Amygdala (tissue), 56 donors: ENCODE data around the gene ZBTB45.
"Not testable (repeated sequence)": the region's sequence is repeated elsewhere in the genome, so short reads cannot be mapped to it uniquely, and the experiment has no call there.

Experiments
- DNase-seq, 56 donors: peaks; one replicate each; lab custom pipeline; 2025; lab: John Stamatoyannopoulos, UW

ZBTB45 gene

DNA sequence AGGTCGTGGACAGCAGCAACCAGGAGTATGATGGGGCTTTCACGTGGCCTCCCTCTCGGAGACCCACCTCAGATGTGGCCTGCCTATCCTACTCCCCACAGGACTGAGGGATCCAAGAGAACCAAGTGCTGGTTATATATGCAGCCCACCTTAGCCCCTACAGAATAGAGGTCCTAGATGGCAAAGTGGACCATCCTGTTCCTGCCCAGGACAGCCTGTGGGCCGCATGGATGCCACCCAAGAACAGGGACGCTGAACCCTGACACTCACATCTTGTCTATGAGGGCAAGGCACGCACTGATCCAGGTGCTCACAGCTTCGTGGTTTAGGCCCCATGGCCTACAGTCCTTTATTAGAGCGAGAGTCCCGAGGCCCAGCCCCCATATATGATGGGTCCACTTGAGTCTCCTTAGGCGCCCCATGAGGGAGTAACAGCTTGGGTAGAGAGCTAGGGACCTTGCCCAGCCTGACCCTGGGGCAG lies 6.4 kb downstream of the ZBTB45 start:
- no peak for DNase-seq

DNA sequence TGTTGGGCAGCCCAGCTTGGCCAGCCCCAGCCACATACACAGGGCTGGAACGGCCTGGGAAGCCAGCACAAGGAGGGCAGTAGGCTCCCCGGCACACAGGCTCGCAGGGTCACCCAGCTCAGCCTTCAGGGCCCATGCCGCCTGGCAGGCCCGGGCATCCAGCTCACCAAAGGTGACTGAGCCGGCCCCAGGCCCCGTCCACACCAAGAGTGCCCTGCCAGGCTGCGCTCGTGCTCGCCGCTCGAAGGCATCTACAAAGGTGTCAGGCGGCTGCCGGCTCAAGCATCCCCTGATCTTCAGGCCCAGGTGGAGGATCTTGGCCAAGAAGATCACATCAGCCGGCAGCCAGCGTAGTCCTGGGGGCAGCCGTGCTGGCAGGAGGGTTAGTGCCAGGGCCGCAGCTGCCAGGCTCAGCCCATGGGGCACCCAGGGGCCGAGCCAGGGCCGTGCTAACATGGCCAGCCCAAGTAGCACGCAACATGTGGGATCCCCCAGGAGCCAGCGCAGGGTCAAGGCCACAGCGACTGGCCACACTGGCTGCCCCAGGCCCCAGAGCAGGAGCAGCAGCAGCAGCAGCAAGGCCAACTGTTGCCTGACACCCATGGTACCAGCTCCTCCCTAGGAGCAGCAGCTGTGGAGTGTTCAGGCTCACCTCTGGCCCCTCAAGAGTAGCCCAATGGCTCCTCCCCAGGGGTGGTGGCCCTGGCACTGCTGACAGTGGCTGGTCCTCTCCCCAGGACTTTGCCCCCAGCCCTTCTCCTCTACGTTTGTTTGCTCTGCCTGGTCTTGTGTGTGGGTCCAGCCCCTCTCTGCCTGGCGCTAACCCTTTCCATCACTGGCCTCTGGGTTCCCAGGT lies 8.0 kb downstream of the ZBTB45 start, which contains the start of gene SLC27A5:
TSS of gene SLC27A5 (minus strand) at position 640 of the 856 bp plus-strand sequence. CDS start at position 603, 37 bp downstream.
- DNase-seq: no peak

DNA sequence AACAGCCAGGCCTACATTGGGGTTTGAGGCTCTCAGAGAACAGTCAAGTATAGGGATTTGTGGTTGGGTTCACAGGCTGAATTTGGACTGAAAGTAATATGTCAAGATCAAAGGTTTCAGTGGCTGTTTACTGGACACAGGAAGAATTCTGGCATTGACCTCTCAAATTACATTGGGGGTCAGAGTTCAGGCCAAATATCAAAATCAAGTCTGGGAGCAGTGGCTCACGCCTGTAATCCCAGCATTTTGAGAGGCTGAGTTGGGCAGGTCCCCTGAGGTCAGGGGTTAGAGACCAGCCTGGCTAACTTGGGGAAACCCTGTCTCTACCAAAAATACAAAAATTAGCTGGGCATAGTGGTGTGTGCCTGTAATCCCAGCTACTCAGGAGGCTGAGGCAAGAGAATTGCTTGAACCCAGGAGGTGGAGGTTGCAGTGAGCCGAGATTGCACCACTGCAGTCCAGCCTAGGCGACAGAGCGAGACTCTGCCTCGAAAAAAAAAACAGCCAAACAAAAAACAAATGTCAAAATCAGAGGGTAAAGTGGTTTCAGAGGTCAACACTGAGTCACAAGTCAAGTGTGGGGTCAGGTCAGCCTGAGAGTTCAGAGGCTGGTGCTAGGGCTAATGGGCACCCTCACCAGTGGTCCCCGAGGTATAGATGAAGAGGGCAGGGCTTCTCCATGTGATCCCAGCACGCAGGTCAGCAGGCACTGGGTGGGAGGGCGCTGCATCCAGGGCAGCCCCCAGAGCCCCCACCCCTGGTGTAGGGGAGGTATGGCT lies 9.3 kb downstream of the ZBTB45 start:
- no peak for DNase-seq

DNA sequence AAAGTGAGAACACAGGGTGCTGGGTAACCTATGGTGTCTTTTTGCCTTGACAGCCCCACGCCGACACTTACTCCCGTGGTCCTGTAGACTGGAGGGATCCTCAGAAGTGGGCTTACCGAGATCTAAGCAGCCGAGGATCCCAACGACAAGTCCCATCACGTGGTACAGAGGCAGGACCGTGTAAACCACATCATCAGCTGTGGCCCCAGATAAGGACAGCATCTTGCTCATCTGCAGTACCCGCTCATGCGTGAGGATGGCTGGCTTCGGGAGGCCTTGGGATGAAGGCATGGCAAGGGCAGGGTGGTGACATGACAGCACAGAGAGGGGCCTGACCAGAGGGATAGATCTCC lies 9.9 kb downstream of the ZBTB45 start:
- DNase-seq: no peak

DNA sequence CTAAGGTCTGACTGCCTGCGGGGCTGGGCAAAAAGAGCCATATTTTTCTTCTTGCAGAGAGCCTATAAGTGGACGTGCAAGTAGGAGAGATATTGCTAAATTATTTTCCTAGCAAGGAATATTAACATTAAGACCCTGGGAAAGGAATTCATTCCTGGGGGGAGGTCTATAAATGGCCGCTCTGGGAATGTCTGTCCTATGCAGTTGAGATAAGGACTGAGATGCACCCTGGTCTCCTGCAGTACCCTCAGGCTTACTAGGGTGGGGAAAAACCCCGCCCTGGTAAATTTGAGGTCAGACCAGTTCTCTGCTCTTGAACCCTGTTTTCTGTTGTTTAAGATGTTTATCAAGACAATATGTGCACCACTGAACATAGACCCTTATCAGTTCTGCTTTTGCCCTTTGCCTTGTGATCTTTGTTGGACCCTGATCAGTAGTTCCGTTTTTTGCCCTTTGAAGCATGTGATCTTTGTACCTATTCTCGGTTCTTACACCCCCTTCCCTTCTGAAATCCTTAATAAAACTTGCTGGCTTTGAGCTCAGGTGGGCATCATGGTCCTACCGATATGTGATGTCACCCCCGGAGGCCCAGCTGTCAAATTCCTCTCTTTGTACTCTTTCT lies 11.9 kb downstream of the ZBTB45 start:
- DNase-seq: not testable (repeated sequence)

DNA sequence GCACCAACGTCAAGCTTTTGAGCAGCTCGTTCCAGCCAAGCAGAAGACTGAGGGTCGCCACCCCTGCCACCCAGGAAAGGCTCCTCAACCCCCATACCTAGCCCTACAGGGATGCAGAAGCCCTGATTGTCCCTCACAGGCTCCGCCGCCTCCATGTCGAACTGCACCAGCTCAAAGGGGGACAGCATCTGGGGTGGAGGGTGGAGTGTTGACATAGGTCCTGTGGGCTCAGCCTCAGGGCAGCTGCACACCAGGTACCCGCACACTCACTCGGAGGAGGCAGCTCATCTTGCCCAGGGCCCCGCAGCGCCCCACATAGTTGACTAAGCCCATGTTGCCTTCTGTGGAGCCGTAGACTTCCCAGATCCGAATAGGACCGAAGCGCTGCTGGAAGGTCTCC lies 19.4 kb downstream of the ZBTB45 start:
- DNase-seq: no peak

DNA sequence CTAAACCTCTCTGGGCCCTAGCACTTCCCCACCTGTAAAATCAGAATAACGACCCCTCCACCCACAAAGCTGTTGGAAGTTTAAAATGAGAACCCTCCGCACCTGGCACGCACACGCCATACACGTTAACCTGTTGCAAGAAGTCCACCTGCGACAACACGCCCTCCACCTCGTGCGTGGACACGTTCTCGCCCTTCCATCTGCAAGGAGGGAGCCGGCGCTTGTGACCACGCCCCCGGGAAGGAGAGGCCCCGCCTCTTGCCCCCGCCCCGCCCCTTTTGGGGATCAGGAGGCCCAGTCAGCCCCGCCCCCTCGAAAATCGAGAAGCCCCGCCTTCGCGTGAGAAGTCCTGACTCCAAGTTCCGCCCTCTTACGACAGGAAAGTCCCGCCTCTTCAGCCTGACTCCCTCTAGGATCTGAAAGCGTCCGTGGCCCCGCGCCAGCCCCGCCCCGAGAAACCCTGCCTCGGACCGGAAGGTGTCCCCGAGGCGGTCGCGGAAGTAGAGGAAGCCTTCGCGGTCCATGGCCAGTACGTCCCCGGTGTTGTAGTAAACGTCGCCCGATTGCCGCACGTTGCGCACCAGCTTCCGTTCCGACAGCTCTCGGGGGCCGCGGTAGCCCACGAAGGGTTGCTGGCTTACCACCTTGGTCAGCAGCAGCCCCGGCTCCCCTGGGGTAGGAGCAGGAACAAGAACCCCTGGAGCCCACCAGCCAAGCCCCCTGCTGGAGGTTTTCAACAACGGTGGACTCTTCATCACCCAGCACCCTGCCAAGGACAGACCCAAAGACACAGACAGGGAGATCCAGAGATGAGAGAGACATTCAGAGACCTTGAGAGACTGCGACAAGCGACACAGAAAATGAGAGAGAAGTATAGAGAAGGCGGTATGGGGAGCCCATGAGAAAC lies 20.3 kb downstream of the ZBTB45 start:
- DNase-seq: peak; percentile 73 to 100 (median 98)

DNA sequence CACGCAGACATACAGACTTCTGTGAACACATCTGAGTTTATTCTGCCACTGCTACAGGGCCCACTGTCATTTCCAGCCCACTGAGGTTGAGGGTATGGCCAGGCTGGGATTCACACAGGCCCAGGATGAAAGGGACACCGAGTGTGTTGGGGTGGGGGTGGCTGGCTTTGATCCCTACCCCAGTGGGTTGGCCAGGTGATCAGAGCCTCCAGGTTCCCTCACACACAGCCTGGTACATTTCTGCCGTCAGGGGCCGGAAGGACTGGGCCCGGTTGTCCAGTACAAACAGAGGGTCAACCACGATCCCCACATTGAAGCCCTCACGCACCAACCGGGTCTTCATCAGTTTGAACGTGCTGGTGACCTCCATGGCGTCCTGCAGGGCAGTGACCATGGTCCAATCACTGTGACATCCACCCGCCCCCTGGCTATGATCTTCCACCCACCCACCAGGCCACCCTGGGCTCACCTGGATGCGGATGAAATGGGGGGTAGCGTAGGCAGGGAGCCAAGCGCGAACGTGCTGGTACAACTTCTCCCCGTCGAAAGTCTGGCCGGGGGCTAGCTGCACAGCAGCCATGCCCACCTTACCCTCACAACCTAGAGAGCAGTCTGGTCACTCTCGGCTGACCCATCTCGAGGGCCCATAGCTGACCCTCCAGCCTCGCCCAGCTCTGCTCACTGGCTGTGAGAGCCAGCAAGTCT lies 21.1 kb downstream of the ZBTB45 start:
- peak in 4 of 56 donors; percentile 21 to 43 (median 32) for DNase-seq

DNA sequence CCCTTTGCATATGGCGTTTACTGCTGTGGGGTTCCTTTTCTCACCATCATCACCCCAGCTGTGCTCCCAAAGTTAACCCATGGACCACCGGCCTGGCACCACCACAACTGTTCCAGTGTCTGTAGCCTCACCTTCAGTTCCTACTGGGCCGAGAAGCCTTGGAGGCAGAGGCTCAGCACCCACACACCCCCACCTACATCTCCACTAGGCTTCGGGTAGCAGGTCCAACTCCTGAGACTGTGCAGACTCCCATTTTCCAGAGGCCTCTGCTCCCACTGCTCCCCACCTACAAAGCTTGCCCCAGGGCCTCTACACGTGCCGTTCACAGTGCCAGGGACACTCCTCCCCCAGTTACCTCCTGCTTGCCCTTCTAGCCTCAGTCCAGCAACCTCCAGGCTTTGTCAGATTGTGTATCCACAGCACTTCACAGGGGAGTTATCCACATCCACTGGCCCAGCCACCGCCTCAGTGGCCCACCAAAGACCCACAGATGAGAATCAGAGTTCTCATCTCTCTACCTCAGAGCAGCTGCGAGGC lies 21.9 kb downstream of the ZBTB45 start:
- no peak for DNase-seq

DNA sequence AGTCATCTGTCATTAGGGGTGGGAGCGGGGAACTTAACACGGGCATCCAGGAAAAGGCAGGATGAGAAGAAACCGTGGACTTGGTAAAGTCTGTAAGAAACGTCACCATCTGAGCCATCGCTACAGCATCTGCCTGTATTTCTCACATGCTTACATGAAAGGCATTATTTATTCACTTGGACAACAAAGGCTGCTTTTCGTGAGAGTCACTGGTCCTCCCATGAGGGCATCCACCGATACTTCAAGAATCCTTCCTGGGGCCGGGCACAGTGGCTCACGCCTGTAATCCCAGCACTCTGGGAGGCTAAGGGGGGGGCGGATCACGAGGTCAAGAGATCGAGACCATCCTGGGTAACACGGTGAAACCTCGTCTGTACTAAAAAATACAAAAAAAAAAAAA lies 27.3 kb downstream of the ZBTB45 start:
- peak in 9 of 56 donors; percentile 16 to 70 (median 30) for DNase-seq

DNA sequence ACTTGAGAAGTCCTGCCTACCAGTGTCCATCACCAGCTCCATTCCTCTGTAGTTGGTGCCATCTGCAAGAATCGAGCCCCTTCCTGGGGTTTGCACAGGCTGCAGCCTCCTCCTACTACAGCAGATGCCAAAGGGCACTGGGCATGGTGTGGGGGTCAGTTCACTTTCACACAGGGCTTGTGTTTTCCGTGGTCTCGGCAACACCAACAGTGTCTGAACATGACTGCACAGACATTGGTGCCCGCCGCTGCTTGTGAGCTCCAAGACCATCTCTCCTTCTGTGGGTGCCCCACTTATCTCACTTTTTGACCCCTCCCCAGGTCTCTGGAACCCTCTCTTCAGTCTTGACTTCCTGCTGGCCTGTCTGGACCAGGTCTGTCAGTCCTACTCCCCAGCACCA lies 28.2 kb downstream of the ZBTB45 start:
- DNase-seq: no peak

DNA sequence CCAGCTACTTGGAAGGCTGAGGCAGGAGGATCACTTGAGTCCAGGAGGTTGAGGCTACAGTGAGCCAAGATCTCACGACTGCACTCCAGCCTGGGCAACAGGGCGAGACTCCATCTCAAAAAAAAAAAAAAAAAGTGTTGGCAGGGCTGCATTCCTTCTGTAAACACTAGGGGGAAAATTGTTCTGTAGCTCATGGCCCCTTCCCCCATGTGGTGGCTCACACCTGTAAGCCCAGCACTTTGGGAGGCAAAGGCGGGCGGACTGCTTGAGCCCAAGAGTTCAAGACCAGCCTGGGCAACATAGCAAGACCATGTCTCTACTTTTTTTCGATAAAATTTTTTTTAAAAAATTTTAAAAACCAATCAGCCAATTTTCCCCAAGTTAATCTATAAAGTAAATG lies 35.3 kb downstream of the ZBTB45 start:
- not testable (repeated sequence) for DNase-seq

DNA sequence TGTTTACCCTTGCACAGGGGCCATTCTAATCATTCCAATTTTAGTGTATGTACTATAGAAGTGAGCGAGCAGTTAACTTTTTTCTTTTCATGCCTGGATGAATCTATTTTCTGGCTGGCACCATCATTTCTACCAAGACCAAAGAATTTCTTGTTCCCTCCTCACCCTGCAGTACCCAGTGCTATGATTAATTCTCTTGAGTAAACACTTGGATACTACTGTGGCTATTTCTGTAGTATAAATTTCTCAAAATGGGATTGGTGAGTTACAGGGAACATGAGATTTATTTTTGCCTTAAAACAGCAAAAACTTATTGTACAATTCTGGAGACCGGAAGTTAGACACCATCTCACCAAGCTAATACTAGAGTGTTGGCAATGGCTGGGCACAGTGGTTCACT lies 35.8 kb downstream of the ZBTB45 start:
- no peak for DNase-seq

DNA sequence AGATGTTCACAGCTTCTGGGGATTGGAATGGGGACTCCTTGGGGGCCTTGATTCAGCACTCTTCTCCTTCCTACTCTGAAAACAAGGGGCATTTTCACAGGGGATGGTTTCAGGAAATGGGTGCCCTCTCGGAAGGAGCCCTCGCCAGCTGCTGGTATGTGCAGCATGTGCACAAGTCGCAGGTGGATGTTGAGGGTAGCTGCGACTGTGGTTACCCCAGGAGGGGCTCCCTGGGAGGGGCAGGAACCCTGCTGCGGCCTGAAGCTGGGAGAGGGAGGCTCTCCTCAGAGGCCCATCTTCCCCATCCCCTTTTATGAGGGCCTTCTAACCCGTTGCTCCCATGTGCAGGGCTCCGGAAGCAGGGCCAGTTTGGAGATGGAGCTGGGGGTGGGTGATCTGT lies 37.2 kb downstream of the ZBTB45 start:
- no peak for DNase-seq

DNA sequence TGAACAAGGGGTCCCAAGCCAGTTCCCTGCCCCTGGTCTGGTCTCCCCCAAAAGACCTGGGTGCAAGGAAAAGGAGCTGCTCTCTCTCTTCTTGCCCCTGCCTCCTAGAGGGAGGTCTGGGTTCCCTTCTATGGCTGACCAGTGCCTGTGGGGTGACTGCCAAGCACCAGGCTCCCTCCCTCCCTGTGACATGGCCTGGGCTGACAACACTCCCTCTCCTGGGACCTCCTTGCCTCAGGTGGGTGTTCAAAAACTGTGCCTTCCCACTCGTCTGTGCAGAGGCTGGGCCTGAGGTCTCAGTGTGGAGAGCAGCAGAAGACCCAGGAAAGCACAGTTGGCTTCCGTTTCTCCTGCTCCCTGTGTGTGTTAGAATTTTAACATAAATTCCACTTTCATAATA lies 38.8 kb downstream of the ZBTB45 start:
- DNase-seq: no peak

DNA sequence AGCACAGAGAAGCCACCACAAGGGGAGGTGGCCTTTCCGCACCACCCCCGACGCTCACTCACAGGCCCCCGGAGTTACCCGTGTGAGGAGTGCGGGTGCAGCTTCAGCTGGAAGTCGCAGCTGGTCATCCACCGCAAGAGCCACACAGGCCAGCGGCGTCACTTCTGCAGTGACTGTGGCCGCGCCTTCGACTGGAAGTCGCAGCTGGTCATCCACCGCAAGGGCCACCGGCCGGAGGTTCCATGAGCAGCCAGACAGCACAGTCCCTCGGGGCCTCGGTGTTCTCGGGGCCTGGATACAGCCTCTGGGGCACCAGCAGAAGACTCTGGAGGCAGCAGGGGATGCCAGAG lies 39.2 kb downstream of the ZBTB45 start:
- DNase-seq: no peak

DNA sequence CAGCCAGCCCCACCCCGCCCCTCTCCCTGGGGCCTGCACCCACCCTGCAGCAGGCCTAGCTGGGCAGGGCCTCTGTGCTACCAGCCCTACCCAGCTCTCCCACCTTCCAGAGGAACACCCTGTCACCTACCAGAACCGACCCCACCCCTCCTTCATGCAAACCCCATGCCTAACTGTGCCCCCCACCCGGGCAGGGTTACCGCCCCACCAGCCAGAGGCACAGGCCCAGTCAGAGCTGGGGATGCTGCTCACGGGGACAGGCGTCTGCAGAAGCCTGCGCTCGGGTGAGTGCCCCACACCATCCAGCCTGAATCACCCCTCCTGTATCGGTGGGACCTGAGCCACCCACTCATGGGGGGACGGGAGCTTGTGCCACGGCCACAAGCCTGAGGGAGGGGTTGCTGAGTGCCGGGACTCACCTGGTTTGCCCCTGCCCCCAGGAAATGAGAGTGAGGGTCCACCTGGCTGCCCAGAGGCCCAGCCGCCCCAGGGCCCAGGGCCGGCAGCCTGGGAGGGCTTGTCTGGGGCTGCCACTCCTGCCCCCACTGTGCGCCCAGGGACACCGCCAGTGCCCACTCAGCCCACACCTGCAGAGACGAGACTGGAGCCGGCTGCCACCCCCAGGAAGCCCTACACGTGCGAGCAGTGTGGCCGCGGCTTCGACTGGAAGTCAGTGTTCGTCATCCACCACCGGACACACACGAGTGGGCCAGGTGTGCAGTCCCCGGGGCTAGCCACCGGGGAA lies 39.7 kb downstream of the ZBTB45 start:
- DNase-seq: no peak

DNA sequence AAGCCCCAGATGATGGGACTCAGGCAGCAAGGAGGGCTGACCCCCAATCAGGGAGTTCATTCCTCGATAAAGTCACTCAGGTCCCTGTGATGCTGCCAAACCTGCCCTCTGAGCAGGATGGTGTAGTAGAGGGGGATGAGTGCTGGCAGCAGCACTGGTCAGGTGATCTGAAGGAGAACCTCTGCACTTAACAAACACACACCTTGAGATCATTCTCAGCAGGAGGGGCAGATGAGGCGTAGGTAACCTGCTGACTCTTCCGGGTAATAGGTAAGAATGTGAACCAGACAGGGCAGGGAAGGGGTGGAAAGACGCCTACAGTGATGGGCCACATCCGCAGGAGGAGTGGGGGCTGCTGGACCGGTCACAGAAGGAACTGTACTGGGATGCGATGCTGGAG lies 40.3 kb downstream of the ZBTB45 start:
- no peak for DNase-seq

DNA sequence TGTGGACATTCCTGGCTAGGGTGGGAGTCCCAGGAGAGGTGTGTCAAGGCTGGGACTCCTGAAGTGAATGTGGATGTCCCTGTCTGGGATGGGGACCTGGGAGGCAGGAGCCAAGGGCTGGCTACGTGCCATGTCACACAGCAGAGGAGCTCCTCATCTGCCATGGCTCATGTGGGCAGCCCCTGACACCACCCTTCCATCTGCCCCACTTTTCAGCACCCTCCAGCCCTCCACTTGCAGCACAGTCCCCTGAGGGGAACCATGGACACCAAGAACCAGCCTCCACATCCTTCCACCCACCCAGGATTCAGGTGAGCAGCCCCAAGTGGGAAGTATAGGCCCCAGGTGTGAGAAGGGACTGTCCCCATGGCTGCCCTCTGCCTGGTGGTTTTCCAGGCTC lies 41.7 kb downstream of the ZBTB45 start:
- DNase-seq: no peak
